ENCODE results near the gene NHSL1.
A peak's percentile ranks its signal among the peaks of the same experiment; 100 is the strongest.

Gene NHSL1

DNA sequence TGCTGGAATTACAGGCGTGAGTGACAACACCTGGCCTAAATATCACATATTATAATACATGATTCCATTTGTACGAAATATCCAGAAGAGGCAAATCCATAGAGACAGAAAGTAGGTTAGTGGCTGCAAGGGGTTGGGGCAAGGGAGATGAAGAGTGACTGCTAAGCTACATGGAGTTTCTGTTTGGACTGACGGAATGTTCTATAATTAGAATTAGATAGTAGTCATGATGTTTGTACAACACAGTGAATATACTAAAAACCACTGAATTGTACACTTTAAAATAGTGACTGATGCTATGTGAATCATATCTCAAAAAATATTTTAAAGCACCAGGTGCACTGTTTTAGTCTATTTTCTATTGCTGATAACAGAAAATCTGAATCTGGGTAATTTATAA lies 99.0 kb downstream of the NHSL1 start:
- DNase-seq = no peak

DNA sequence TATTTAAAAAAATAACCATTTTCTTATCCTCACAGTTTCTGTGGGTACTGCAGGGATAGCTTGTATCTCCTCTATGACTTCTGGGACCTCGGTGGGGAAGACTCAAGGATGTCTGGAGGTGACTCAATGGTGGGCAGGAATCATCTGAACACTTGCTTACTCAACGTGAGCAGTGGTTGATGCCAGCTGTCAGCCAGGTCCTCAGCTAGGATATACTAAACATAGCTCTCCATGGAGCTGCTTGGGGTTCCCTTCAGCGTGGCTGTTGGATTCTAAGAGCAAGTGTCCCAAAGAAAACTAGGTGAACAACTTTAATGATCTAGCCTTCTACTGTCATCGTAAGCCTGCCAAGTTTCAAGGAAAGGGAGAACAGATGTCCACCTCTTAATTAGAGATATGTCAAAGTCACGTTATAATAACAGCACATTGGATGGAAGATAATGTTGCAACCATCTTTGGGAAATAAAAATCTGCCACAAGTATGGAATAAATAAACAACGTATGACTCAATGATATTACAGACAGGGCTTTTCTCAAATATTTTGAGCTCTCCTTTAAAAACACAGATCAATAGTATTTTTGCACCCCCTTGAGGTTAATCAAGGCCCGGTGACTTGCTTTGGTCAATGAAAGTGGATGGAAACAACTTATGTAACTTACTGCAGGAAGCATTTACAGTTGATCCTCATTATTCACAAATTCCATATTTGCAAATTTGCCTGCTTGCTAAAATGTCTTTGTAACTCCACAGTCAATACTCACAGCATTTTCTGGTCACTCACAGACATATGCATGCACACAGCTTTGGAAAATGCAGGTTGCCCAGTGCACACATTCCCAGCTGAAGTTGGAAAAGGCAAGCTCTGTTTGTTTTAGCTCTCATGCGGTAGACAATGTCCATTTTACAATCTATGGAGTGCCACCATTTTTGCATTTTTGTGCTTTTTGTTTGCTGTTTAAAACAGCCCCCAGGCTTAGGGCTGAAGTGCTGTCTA lies 101.9 kb downstream of the NHSL1 start:
- no peak for DNase-seq

DNA sequence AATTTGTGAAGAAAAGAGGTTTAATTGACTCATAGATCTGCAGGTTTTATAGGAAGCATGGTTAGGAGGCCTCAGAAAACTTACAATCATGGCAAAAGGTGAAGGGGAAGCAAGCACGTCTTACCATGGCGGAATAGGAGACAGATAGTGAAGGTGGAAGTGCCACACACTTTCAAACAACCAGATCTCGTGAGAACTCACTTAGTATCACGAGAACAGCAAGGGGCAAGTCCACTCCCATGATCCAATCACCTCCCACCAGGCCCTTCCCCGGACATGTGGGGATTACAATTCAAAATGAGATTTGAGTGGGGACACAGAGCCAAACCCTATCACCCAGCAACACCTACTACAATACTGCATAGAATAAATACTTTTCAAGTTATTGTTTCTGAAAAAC lies 102.6 kb downstream of the NHSL1 start:
- DNase-seq = no peak

DNA sequence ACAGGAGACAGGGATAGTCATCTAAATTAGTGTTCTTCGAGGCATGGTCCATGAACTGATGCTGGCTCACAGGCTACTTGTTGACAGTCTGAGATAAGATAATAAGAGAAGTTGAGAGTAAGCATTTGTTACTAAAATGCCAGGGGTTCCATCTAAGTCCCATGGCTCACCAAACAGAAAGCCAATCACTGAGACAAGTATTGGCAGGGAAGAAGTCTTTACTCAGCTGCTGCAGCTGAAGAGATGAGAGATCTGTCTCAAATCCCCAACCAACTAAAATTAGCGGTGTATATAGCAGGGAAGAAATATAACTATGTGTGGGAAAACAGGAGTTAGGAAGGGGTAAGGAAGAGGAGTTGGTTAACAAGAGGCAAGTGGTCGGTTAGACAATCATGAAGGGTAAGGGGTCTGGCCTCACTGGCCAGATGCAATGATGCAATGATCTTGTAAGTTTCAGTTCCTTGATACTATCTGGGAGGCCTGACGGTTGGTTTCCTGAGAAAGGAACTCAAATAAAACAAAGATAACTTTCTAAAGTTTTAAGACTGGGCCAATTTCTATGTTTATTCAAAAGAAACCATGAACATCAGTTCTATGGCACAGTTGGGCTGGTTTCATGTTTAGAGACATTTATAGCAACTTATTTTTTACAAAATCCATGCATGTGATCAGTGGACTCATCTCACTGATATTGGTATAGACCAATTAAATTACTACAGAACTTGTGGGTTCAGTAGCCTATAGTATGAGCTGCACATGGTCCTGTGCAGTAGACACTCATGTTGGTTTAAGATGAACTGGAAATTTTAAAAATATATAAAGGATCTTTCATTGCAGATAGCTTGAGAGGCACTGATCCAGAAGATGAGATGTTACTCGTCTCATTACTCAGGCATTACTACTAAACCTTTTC lies 105.2 kb downstream of the NHSL1 start:
- DNase-seq = no peak

DNA sequence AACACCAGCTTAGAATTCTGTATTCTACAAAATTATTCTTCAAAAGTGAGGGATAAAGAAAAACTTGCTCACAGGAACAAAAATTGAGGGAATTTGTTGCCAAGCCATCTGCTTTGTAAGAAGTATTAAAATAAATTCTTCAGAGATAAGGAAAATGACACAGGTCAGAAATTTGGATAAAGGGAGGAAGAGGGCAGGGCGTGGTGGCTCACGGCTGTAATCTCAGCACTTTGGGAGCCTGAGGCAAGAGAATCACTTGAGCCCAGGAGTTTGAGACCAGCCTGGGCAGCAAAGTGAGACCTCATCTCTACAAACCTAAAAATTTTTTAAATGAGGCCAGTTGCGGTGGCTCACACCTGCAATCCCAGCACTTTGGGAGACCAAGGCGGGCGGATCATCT lies 109.7 kb downstream of the NHSL1 start:
- DNase-seq = no peak

DNA sequence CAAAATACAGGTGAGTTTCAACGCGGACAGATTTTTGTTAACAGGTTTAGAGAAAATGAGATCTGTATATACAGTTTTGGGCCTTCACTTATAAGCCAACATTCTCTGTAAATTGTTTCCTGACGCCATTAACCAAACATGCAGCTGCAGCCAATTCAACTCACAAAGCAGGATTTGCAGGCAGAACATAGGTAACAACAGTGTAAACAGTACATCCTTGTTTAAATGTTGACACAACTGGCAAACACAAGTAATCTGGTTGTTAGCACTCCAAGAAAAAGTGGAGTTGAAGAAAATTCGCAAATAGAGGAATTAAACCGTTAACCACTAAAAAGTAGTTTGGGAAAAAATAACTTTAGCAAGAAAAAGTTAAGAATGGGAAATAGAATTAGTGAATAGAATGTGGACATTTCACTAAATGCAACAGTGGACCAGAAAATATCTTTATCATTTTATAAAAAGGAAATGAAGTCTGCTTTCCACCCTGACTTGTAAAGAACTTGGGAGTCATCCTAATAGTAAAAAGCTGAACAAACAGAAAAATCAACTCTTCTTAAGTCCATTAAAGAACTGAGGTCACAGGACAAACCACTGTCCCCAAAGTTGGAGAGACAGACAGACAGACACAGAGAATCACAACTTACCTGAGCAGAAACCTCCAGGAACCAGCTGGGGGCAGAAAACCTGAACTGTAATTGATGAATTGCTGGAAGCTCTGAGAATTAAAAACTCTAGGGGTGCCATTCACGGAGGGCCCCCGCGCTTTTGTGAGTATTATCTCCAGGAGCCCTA lies 111.5 kb downstream of the NHSL1 start:
- peak; percentile 84 for DNase-seq

DNA sequence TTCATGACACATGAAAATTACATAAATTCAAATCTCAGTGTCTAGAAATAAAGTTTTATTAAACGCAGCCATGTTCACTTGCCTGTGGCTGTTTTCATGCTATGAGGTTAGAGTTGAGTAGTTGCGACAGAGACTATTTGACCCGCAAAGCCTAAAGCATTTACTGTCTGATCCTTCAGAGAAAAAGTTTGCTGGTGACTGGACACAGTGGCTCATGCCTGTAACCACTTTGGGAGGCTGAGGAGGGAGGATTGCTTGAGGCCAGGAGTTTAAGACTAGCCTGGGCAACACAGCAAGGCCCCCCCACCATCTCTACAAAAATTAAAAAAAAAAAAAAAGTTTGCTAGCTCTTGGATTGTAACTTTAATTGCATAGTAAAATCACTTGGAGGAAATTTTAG lies 112.4 kb downstream of the NHSL1 start:
- no peak for DNase-seq

DNA sequence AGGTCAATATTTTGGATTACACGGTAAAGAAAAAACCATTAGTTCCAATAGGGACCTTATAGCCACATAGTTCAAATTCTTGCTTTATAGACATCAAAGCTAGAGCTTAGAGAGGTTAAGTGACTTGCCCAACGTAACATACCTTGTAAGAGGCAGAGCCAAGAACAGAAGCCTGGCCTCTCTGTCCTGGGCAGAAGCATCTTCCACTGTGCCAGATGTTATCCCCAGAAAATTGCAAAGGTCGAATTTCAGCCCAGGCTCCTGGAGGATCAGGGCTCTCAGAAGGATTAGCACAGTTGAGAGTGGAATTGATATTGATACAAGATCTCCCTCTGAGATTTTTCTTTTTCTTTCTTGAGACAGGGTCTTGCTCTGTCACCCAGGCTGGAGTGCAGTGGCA lies 115.5 kb downstream of the NHSL1 start:
- peak; percentile 56 for DNase-seq

DNA sequence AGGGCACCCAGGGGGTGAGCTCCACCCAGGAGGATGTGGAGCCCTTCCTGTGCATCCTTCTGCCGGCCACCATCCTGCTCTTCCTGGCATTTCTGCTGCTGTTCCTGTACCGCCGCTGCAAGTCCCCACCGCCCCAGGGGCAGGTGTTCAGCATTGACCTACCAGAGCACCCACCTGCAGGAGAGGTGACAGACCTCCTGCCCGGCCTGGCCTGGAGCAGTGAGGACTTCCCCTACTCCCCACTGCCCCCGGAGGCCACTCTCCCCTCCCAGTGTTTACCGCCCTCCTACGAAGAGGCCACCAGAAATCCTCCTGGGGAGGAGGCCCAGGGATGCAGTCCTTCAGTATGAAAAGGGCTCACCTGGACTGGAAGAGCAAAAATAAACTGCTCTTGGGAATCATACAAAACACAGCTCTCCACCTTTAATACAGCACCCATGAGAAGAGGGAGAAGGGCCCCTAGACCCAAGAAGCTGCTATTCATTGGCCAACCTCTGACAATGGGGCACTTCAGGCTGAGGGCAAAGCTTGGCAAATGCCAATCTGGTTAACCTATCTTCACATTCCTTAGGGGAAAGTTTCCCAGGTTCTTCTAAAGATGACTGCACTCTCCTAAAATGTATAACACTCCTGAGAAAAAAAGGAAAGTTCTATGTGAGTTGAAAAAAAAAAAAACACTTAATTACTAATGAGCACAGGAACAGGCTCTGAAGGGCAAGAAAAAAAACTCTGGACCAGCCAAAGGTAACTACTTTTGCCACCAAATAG lies 116.6 kb downstream of the NHSL1 start:
- DNase-seq = peak; percentile 52

DNA sequence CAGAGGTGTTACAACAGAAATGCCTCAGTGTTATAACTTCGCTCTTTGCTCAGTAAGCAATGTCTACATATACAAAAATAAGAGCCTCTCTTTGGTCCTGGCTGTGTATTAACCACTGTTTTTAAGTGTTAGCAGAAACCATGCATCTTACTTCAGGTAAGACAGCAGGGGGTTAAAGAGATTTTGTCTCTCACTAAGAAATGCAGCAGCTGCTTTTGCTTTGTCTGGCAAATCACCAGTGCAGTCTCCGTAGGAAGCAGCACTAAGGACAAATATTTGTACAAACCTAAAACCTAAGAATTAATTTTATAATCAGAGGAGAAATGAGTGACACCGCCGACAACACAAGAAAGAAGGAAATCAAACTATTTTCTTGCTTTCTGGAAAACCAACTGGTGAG lies 120.8 kb downstream of the NHSL1 start:
- DNase-seq = peak; percentile 93

DNA sequence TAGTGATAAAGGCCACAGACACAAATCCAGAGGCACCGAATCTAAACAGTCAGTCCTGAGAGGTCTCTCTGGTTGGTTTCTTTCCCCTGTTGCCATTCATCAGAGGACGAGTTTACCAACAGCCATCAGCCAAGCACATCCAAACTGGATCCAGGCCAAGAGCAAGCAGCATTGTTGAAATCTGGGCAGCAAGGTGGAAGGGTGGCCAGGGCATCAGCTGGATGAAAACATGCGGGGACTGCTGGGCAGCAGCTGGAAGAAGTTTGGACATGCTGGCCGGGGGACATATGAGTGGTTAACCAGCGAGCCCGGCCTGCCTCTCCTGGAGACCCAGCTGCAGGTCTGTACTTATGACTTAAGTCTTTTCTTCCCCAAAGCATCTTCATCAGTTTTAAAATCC lies 121.5 kb downstream of the NHSL1 start, which contains the start of gene SMIM28:
Gene SMIM28 (plus strand): TSS at position 62 of the 400 bp plus-strand sequence. CDS start 168 bp downstream, at position 230.
- DNase-seq = peak; percentile 90

DNA sequence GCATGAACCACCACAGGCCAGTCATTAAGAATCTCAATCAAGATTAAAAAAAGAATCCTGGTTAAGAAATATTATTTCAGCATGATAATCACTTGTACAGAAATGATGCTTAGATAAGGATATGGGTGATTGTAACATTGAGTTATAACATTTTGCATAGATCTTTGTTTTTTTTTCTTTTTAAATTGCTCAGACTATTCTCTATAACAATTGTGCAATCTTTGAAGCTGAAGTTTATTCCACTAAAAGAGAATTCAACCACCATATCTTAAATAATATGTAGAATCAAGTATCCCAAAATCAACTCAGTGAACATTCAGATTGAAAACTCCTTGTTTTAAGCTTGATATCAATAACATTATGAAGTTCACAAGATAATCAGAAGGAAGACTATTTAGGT lies 122.3 kb downstream of the NHSL1 start:
- no peak for DNase-seq

DNA sequence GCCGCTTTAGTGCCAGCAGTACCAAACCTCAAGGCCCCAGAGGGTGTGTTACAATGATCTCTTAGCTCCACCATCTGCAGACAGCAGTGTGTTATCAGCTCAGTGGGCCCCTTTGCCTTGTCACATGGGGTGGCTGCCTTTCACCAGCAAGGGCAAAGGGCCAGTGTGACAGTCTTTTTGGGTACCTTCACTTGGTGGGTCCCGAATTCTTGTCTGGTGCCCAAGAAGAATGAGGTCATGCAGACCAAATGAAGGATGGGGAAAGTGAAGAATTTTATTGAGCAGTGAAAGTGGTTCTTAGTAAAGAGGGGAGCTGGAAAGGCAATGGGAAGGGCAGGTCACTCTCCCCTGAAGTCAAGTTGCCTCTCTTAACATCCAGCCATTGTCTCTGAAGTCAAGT lies 124.5 kb downstream of the NHSL1 start:
- DNase-seq = no peak

DNA sequence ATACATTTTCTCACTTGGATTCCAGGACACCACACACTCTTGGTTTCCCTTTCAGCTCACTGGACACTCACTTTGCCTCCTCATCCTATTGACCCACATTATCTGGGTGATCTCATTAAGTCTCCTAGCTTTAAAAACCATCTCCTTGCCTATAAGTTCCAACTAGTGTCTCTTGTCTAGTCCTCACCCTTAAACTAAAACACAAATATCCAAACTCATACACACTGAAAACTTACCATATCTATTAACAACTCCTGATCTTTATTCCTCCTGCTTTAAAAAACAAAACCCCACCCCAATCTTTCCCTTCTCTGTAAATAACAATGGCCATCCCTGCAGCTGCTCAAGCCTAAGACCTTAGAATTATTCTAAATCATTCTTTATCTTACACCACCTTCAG lies 125.1 kb downstream of the NHSL1 start:
- DNase-seq = no peak

DNA sequence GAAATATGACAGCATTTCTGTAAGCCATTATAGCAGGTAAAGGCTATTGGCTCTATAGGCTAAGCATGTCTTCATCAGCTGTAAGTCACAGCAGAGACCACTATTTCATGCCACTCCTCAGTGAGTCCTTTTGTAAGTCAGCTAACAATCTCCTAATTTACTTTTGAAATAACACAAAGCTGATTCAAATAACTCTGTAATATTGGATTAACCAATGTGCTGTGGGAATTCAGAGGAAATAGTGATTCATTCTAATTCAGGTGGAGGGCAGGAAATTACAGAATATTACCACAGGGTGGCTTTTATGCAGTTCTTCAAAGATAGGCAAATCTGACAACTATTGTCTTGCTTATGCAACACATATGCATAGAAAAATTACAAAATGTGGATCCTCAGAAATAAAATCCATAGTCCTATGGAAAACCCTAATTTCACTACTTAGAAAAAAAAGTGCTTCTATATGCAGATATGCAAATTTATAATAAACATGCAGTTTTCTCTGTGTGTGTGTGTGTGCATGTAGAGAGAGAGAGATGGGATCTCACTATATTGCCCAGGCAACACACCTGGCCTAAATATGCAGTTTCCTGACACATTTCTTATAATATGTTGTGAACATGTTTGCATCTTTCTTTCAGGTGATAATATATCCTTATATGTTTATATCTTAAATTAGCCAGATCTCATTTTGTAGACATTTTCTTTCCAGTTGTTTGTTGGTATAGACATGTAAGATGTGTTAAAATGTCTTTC lies 126.4 kb downstream of the NHSL1 start:
- peak; percentile 56 for DNase-seq
